CD14-positive monocyte (primary cell): ENCODE measurements around the gene ZSCAN20. TPM values are rescaled to one million over a fixed set of nuclear protein-coding genes. Genes with fewer than 3 reads are reported as not detected.
A peak's percentile ranks its signal among the peaks of the same experiment; 100 is the strongest.

Experiments used
- DNase-seq, 3 donors: peaks; one replicate each; pipeline ENCODE4 v3.0.0-alpha.2; 2011 to 2022
- H2AFZ ChIP-seq: 2 replicates; pipeline ENCODE4 v1.6.0; 2012; ENCODE audit warnings: mild to moderate bottlenecking, low read depth, low read length, inconsistent platforms; ENCODE audit not compliant: insufficient read depth, poor library complexity, severe bottlenecking
- H3K27ac ChIP-seq, 2 donors: 1 replicate in 1 of 2; 2 replicates in 1 of 2; pipeline ENCODE4 v1.5.1; 2012 to 2013; ENCODE audit warnings: low read length in 2 of 2, control low read depth in 1 of 2, inconsistent platforms in 1 of 2, low read depth in 1 of 2, mild to moderate bottlenecking in 1 of 2
- H3K27me3 ChIP-seq, 2 donors: one replicate each; pipeline versions ENCODE4 v1.6.0 to v1.6.1; 2011 to 2013; ENCODE audit warnings: low read length in 2 of 2; ENCODE audit not compliant: control insufficient read depth in 2 of 2, insufficient read depth in 2 of 2
- H3K36me3 ChIP-seq, 2 donors: replicated peaks in 1 of 2; 1 replicate in 1 of 2; 2 replicates in 1 of 2; pipeline versions ENCODE4 v1.5.1 to v1.6.1; 2012 to 2013; ENCODE audit warnings: low read length in 2 of 2, control low read depth in 1 of 2, inconsistent platforms in 1 of 2, mild to moderate bottlenecking in 1 of 2; ENCODE audit not compliant: insufficient read depth in 2 of 2, control insufficient read depth in 1 of 2
- H3K4me1 ChIP-seq, 2 donors: 1 replicate in 1 of 2; 2 replicates in 1 of 2; pipeline versions ENCODE4 v1.5.1 to v1.6.1; 2012 to 2013; ENCODE audit warnings: low read length in 2 of 2, control low read depth in 1 of 2, inconsistent platforms in 1 of 2, mild to moderate bottlenecking in 1 of 2, moderate library complexity in 1 of 2; ENCODE audit not compliant: insufficient read depth in 2 of 2, control insufficient read depth in 1 of 2
- H3K4me2 ChIP-seq: replicated peaks from 2 replicates; pipeline ENCODE3; 2012; ENCODE audit warnings: low read length, moderate library complexity, mild to moderate bottlenecking; ENCODE audit not compliant: poor library complexity, severe bottlenecking; ENCODE audit errors: extremely low read depth
- H3K4me3 ChIP-seq, 3 experiments: fragments of 200-600 bp in 1 of 3; sonication (generic) in 1 of 3; replicated peaks in 1 of 3; 1 replicate in 2 of 3; 2 replicates in 1 of 3; pipeline ENCODE4 v1.5.1; 2011 to 2013; ENCODE audit warnings: low read length in 3 of 3, mild to moderate bottlenecking in 3 of 3, control low read depth in 2 of 3, low read depth in 2 of 3, inconsistent platforms in 1 of 3, moderate library complexity in 1 of 3
- H3K79me2 ChIP-seq: 2 replicates; pipeline ENCODE4 v1.6.0; 2012; ENCODE audit warnings: mild to moderate bottlenecking, control low read depth, inconsistent platforms, low read length, moderate library complexity; ENCODE audit not compliant: insufficient read depth
- H3K9ac ChIP-seq: 2 replicates; pipeline ENCODE4 v1.6.0; 2017; ENCODE audit warnings: low read length, mild to moderate bottlenecking; ENCODE audit not compliant: insufficient read depth, poor library complexity, severe bottlenecking
- H3K9me3 ChIP-seq, 2 donors: replicated peaks in 1 of 2; 1 replicate in 1 of 2; 2 replicates in 1 of 2; pipeline versions ENCODE4 v1.5.1 to v1.6.1; 2012 to 2013; ENCODE audit warnings: low read length in 2 of 2, control low read depth in 1 of 2; ENCODE audit not compliant: control insufficient read depth in 1 of 2, insufficient read depth in 1 of 2
- H4K20me1 ChIP-seq: 2 replicates; pipeline ENCODE4 v1.6.0; 2012; ENCODE audit warnings: mild to moderate bottlenecking, low read length, control low read depth, moderate library complexity; ENCODE audit not compliant: insufficient read depth
- H3K27ac Mint-ChIP-seq, 7 donors: one replicate each; pipeline ENCODE4 v1.8.0; 2020; ENCODE audit warnings: mild to moderate bottlenecking in 7 of 7, mixed read lengths in 7 of 7, moderate library complexity in 6 of 7, inconsistent platforms in 2 of 7
- H3K27me3 Mint-ChIP-seq, 3 donors: one replicate each; pipeline ENCODE4 v1.8.0; 2021 to 2022; ENCODE audit warnings: low read depth in 3 of 3, mild to moderate bottlenecking in 3 of 3, mixed read lengths in 3 of 3, moderate library complexity in 3 of 3, inconsistent platforms in 1 of 3
- H3K36me3 Mint-ChIP-seq, 2 donors: one replicate each; pipeline ENCODE4 v1.8.0; 2020; ENCODE audit warnings: mixed read lengths in 2 of 2, inconsistent platforms in 1 of 2, mild to moderate bottlenecking in 1 of 2
- H3K4me1 Mint-ChIP-seq: one replicate; pipeline ENCODE4 v1.8.0; 2020; ENCODE audit warnings: mild to moderate bottlenecking, mixed read lengths
- H3K4me3 Mint-ChIP-seq, 2 donors: one replicate each; pipeline ENCODE4 v1.8.0; 2020; ENCODE audit warnings: mild to moderate bottlenecking in 2 of 2, mixed read lengths in 2 of 2, moderate library complexity in 1 of 2
- H3K9me3 Mint-ChIP-seq, 7 donors: one replicate each; pipeline ENCODE4 v1.8.0; 2020 to 2022; ENCODE audit warnings: mixed read lengths in 7 of 7, mild to moderate bottlenecking in 6 of 7, moderate library complexity in 6 of 7, inconsistent platforms in 2 of 7
- WGBS: methylation state at CpG from one replicate; pipeline ENCODE4 v1.1.5; 2013; ENCODE audit warnings: missing lambda C conversion rate; ENCODE audit not compliant: insufficient coverage; 5-methylcytosine and 5-hydroxymethylcytosine counted together
- intact Hi-C, 2 donors: fragments of 100-400 bp; cut with micrococcal nuclease; formaldehyde crosslinking; loops; one replicate each; pipeline versions ENCODE4 v1.15.0 to v1.15.1; 2023
- polyA plus RNA-seq, 3 donors: library from polyadenylated mRNA; depleted of rRNA in 1 of 3; unstranded in 2 of 3; stranded (reverse) in 1 of 3; fragments of 300-500 nt in 2 of 3; fragments of >200 nt in 1 of 3; fragmentation: Illumina TruSeq in 2 of 3; gene quantifications; 1 replicate in 2 of 3; 2 replicates in 1 of 3; pipeline ENCODE4 v1.2.3, GENCODE V29; 2012 to 2021
- TF ChIP-seq, protein P1 (sequence below): fragments of 200-600 bp; IDR thresholded peaks from one replicate; pipeline ENCODE4 v1.8.0; 2022; ENCODE audit warnings: antibody characterized with exemption, mild to moderate bottlenecking

ZSCAN20 gene
- polyA plus RNA-seq, 3 donors = 0.29 to 0.51 (median 0.29) TPM

DNA sequence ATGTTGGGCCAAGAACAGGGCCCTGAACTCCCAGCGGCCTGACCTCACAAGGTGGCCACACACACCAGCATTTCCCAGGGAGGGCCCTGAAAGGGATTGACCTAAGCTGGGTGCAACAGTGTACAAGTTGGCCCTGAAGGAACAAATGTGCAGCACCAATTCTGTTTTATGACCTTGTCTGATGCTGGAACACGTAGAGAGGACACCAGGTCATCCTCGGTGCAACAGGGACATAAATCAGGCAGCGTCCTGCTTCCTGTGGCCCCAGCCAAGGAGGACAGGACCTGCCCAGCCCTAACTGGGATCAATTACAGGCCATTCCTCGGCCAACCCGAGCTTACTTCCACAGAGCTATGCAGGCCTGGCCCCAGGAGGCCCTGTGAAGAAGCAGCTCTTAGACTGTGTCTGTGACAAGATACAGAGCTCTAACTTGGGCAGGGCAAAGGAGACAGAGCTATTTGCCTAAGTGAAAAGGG is 28.7 kb upstream of the ZSCAN20 start:
- no peaks in the 10 kb centered on the region for H3K27me3 ChIP-seq
- intact Hi-C loops = no loop called here
- H3K4me3 ChIP-seq = no peak overlapping the region
- H2AFZ ChIP-seq = no peak overlapping the region
- H3K36me3 ChIP-seq = no peaks in the 10 kb centered on the region
- Mint-ChIP-seq H3K36me3 (no peaks in the 10 kb centered on the region), H3K4me1 (peaks cover 25% of the 10 kb centered on the region), H3K9me3 (no peaks in the 10 kb centered on the region), H3K27ac (peak overlapping the region in 1 of 7 donors; percentile 33), H3K27me3 (peaks cover 4 to 13% (median 4%) of the 10 kb centered on the region in 3 donors), H3K4me3 (no peak overlapping the region)
- no peaks in the 10 kb centered on the region for H3K79me2 ChIP-seq
- no peaks in the 10 kb centered on the region for H3K9me3 ChIP-seq
- no peak overlapping the region for H3K4me2 ChIP-seq
- no peak for DNase-seq
- no peak overlapping the region for H3K9ac ChIP-seq
- TF ChIP-seq, protein P1, sequence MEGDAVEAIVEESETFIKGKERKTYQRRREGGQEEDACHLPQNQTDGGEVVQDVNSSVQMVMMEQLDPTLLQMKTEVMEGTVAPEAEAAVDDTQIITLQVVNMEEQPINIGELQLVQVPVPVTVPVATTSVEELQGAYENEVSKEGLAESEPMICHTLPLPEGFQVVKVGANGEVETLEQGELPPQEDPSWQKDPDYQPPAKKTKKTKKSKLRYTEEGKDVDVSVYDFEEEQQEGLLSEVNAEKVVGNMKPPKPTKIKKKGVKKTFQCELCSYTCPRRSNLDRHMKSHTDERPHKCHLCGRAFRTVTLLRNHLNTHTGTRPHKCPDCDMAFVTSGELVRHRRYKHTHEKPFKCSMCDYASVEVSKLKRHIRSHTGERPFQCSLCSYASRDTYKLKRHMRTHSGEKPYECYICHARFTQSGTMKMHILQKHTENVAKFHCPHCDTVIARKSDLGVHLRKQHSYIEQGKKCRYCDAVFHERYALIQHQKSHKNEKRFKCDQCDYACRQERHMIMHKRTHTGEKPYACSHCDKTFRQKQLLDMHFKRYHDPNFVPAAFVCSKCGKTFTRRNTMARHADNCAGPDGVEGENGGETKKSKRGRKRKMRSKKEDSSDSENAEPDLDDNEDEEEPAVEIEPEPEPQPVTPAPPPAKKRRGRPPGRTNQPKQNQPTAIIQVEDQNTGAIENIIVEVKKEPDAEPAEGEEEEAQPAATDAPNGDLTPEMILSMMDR = no peak
- 86% methylated on average over 6 of the region's 6 CpGs for WGBS
- no peaks in the 10 kb centered on the region for H4K20me1 ChIP-seq
- peaks cover 11 to 13% of the 10 kb centered on the region in 2 donors for H3K4me1 ChIP-seq
- H3K27ac ChIP-seq = no peak overlapping the region

DNA sequence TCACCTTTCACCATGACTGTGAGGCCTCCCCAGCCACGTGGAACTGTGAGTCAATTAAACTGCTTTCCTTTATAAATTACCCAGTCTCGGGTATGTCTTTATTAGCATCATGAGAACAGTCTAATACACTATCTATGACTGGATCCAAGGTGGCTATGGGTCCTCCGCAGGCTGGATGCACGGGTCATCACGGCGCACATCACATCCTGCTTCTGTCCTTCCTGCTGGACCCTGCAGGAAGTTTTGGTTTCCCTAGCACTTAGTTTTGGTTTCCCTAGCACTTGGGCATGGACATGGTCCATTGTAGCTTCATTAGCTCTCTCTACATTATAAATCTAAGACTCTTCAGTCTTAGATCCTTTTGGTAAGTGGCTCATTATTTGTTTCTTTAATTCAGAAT is 27.3 kb upstream of the ZSCAN20 start:
- peaks cover 3 to 13% (median 5%) of the 10 kb centered on the region in 3 donors for H3K27me3 Mint-ChIP-seq
- 66% methylated on average over 4 of the region's 6 CpGs for WGBS
- DNase-seq = no peak
- no peaks in the 10 kb centered on the region for H3K36me3 Mint-ChIP-seq
- Histone ChIP-seq H3K27ac (no peak overlapping the region), H2AFZ (no peak overlapping the region), H3K79me2 (no peaks in the 10 kb centered on the region), H3K36me3 (no peaks in the 10 kb centered on the region), H3K4me3 (no peak overlapping the region), H3K27me3 (no peaks in the 10 kb centered on the region), H3K9ac (no peak overlapping the region), H4K20me1 (no peaks in the 10 kb centered on the region), H3K4me2 (no peak overlapping the region), H3K9me3 (no peaks in the 10 kb centered on the region), H3K4me1 (peaks cover 11 to 13% of the 10 kb centered on the region in 2 donors)
- intact Hi-C loops = no loop called here
- H3K9me3 Mint-ChIP-seq = peaks cover 0 to 3% (median 0%) of the 10 kb centered on the region in 7 donors
- peaks cover 23% of the 10 kb centered on the region for H3K4me1 Mint-ChIP-seq
- no peak overlapping the region for H3K4me3 Mint-ChIP-seq
- no peak overlapping the region for H3K27ac Mint-ChIP-seq
- TF ChIP-seq, protein P1 = no peak
